ENCODE data around the gene DNMT3A.
A peak's percentile ranks its signal among the peaks of the same experiment; 100 is the strongest.

The DNMT3A gene

GRCh38 chr2:25341753-25342371 lies at the start of gene DNMT3A:
Gene DNMT3A, minus strand, starts transcription at chr2:25341925. Its CDS starts 27,941 bp downstream, at chr2:25313984.
- peak; percentile 40 for DNase-seq

- DNase-seq: no peak
These were observed 47.4 kb upstream of the DNMT3A start for GRCh38 chr2:25389161-25389560.

- no peak for DNase-seq
These were observed 46.8 kb upstream of the DNMT3A start for GRCh38 chr2:25388491-25388890.

GRCh38 chr2:25387876-25388449 lies 46.2 kb upstream of the DNMT3A start:
- no peak for DNase-seq

GRCh38 chr2:25386971-25387875 lies 45.5 kb upstream of the DNMT3A start:
- DNase-seq: no peak

GRCh38 chr2:25385910-25386309 lies 44.2 kb upstream of the DNMT3A start:
- no peak for DNase-seq

GRCh38 chr2:25383806-25384205 lies 42.1 kb upstream of the DNMT3A start:
- no peak for DNase-seq

GRCh38 chr2:25381502-25381901 lies 39.8 kb upstream of the DNMT3A start:
- DNase-seq: no peak

GRCh38 chr2:25380586-25381375 lies 39.1 kb upstream of the DNMT3A start:
- no peak for DNase-seq

GRCh38 chr2:25380023-25380422 lies 38.3 kb upstream of the DNMT3A start:
- DNase-seq: no peak

GRCh38 chr2:25379535-25379934 lies 37.8 kb upstream of the DNMT3A start:
- no peak for DNase-seq

- no peak for DNase-seq
These were observed 37.2 kb upstream of the DNMT3A start for GRCh38 chr2:25378731-25379490.

GRCh38 chr2:25377822-25378421 lies 36.2 kb upstream of the DNMT3A start:
- DNase-seq: no peak

- peak; percentile 91 for DNase-seq
These were observed 35.3 kb upstream of the DNMT3A start for GRCh38 chr2:25376750-25377621.

GRCh38 chr2:25375989-25376545 lies 34.3 kb upstream of the DNMT3A start:
- no peak for DNase-seq

- no peak for DNase-seq
These were observed 33.8 kb upstream of the DNMT3A start for GRCh38 chr2:25375371-25375988.

GRCh38 chr2:25374827-25375226 lies 33.1 kb upstream of the DNMT3A start:
- DNase-seq: no peak

GRCh38 chr2:25374411-25374810 lies 32.7 kb upstream of the DNMT3A start:
- no peak for DNase-seq

- peak; percentile 56 for DNase-seq
These were observed 31.7 kb upstream of the DNMT3A start for GRCh38 chr2:25373269-25373981.

Data from NCI-H510A treated with DMSO at 0.1 percent for 48 hours (cell line).